Lower leg skin (tissue), 4 donors: ENCODE results near the gene PDE9A. TPM values are rescaled to one million over a fixed set of nuclear protein-coding genes. Genes with fewer than 3 reads are reported as not detected.

Experiments used
- DNase-seq, 2 donors: peaks; one replicate each; pipeline ENCODE4 v3.0.0-alpha.2; 2019; ENCODE audit warnings: low spot score in 2 of 2
- H3K4me3 ChIP-seq: fragments of 200-600 bp; sonication (generic); 2 replicates; pipeline ENCODE4 v1.5.1; 2017; ENCODE audit warnings: mild to moderate bottlenecking, low read depth; ENCODE audit not compliant: poor library complexity, severe bottlenecking
- CTCF ChIP-seq, 3 donors: fragments of 450-650 bp; IDR thresholded peaks; one replicate each; pipeline ENCODE4 v1.5.1; 2016; ENCODE audit warnings: antibody characterized with exemption in 3 of 3, mild to moderate bottlenecking in 3 of 3, moderate library complexity in 2 of 3
- POLR2A ChIP-seq, 2 donors: fragments of 450-650 bp; IDR thresholded peaks; one replicate each; pipeline ENCODE4 v1.6.1; 2016 to 2017; ENCODE audit warnings: antibody characterized with exemption in 2 of 2, mild to moderate bottlenecking in 1 of 2, moderate library complexity in 1 of 2
- WGBS, 2 donors: methylation state at CpG; one replicate each; pipeline ENCODE4 v1.1.5; 2018; 5-methylcytosine and 5-hydroxymethylcytosine counted together
- intact Hi-C: fragments of 100-400 bp; cut with DNase I; formaldehyde crosslinking; loops from one replicate; pipeline ENCODE4 v1.15.0; 2023; ENCODE audit warnings: low total_unique reads
- total RNA-seq, 4 donors: library from RNA; depleted of rRNA; stranded (reverse); fragments of >200 nt; gene quantifications; one replicate each; pipeline ENCODE4 v1.1.0, GENCODE V29; 2016

PDE9A gene
- total RNA-seq, 4 donors from 2014 or later: 2.1 to 16.3 (median 9.0) TPM

- 84 to 93% methylated on average over 7 to 9 of the region's 9 CpGs for WGBS, 2 donors
- intact Hi-C loops: no loop called here
- no peak for TF ChIP-seq CTCF (IDR thresholded peaks at IDR 0.05)
Measured at GRCh38 chr21:42769183-42769819, 115.9 kb downstream of the PDE9A start.

GRCh38 chr21:42769820-42770716 is 116.6 kb downstream of the PDE9A start:
- H3K4me3 ChIP-seq: no peak overlapping the region
- TF ChIP-seq POLR2A (IDR thresholded peaks at IDR 0.05) (no peak), CTCF (IDR thresholded peaks at IDR 0.05) (no peak)
- no peak for DNase-seq
- intact Hi-C loops: no loop called here
- 92 to 93% methylated on average over 28 of the region's 28 CpGs for WGBS, 2 donors

More at GRCh38 chr21:42769183-42769819, 115.9 kb downstream of the PDE9A start:
- H3K4me3 ChIP-seq: no peak overlapping the region
- DNase-seq: no peak

- 92 to 93% methylated on average over 22 to 25 of the region's 27 CpGs for WGBS, 2 donors
- no peak for TF ChIP-seq CTCF (IDR thresholded peaks at IDR 0.05)
- TF ChIP-seq POLR2A (IDR thresholded peaks at IDR 0.05): no peak
- H3K4me3 ChIP-seq: no peak overlapping the region
- no peak for DNase-seq
- intact Hi-C loops: no loop called here
Measured at GRCh38 chr21:42770717-42771502, 117.5 kb downstream of the PDE9A start.

GRCh38 chr21:42771503-42771805 is 118.0 kb downstream of the PDE9A start:
- no peak for TF ChIP-seq POLR2A (IDR thresholded peaks at IDR 0.05)
- no peak for TF ChIP-seq CTCF (IDR thresholded peaks at IDR 0.05)
- WGBS, 2 donors: 91 to 96% methylated on average over 12 of the region's 12 CpGs
- H3K4me3 ChIP-seq: no peak overlapping the region
- DNase-seq: no peak
- intact Hi-C loops: no loop called here

- 83 to 84% methylated on average over 12 of the region's 12 CpGs for WGBS, 2 donors
- no peak overlapping the region for H3K4me3 ChIP-seq
- DNase-seq: no peak
- TF ChIP-seq CTCF (IDR thresholded peaks at IDR 0.05) (no peak), POLR2A (IDR thresholded peaks at IDR 0.05) (no peak)
- intact Hi-C loops: no loop called here
Measured at GRCh38 chr21:42775123-42775522, 121.7 kb downstream of the PDE9A start.
